OCI-M2 (cell line): ENCODE results near the gene SPI1.
"Not testable (repeated sequence)": the region's sequence is repeated elsewhere in the genome, so short reads cannot be mapped to it uniquely, and the experiment has no call there.

ENCODE experiments used
- DNase-seq: peaks from one replicate; lab custom pipeline; 2025; ENCODE audit not compliant: unreplicated experiment; lab: John Stamatoyannopoulos, UW

SPI1 gene

DNA sequence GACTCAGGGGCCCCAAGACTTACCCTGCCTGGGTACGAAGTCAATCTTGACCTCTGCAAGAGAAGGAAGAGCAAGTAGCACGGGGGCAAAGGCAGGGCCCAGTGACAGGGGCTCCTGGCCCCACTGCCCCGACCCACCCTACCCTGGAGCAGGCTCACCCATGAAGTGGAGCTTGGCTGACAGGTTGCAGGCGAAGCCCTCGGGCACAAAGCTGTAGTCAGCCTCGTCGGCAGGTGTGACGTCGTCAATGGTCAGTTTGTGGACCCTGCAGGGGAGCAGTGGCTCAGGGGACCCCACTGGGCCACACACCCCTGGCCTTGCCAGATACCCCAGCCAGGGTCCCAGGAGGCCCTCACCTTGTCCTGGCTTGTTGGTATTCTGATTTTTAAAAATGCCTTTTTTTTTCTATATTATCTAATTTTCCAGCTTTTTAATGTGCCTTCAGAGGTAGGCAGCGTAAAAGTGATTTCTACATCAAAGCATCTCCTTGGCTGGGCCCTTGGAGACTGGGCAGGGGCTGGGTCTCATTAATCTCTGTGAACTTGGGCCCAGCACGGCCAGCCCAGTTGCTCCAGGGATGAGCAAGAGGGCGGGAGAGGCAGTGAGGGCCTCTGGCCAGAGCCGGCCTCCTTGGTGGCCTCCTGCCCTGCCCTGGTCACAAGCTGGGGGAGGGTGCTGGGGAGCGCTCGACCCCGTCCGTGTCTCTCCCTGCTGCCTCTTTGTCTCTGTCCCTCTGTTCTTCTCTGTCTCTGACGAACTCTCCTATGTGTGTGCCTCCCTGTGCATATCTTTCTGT, 37.2 kb downstream of the SPI1 start:
- no peak for DNase-seq

DNA sequence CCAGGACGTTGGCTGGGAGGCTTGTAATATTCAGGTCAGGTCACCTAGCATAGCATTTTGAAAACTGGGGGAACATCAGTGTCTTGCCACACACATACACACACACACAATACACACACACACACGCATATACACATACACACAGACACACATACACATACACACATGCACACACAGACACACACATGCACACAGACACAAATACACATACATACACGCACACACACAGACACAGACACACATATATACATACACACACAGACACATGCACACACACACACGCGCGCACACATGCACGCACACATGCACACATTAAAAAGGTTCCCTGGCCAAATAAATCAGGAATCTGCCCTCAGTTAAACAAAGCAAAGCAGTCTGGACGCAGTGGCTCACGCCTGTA, 38.3 kb downstream of the SPI1 start:
- DNase-seq = no peak

DNA sequence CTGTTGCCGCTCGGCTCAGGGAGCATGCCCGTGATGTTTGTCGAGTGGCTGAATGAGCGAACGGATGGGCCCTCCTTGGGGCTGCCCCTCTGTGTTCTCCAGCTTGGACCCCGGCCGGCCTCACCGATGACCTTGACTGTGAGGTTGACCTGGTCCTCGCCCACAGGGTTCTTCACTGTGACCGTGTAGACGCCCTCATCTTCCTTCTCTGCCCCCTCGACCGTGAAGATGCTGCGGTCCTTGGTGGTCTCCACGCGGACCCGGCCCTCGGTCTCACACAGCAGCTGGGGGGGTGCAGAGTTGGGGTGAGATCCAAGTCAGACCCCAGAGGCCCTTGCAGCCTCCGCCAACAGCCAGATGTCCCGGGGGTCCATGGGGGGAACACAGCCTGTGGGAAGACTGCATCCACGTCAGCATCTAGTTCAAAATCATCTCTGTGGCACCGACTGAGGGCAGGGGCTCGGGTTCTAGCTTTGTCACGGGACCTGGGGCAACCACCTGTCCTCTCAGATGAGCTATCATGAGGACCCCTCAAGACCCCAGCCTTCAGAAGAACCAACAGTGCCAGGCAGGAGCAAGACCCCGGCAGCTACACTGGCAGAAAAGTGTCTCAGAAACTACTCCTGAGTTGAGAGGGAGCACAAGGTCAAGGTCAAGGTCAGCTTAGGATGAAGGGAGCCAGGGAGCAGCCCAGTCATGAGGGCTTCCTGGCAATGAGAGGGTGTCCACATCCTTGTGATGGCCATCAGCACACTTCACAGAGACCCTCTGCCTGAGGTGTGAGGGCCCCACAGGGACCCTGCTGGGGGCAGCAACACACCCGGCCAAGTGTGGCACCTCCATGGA, 39.7 kb downstream of the SPI1 start:
- DNase-seq = no peak

DNA sequence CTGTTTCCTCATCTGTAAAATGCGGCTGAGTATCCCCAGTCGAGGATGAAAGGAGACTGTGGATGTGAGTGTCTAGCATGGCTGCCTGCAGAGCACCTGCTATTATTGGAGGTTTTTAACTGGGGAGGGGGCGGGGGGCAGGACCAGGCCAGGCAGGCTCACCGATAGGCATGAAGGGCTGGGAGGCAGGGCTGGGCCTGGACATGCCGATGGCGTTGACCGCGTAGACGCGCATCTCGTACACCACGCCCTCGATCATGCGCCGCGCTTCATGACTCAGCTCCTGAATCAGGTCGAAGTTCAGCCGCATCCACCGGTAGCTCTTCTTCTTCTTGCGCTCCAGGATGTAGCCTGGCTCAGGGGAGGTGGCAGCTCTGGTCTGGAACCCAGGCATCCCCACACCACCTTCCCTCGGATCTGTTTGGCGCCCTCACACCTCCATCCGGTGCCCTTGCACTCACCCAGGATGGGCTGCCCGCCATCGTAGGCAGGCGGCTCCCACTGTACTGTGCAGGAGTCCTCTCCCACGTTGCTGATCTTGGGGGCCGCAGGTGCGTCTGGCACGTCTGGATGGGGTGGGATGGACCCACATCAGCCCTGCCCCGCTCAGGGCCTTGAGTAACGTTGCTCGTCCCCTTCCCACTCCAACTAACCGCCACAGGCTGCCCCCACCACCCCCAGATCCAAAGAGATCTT, 41.0 kb downstream of the SPI1 start:
- DNase-seq = no peak

DNA sequence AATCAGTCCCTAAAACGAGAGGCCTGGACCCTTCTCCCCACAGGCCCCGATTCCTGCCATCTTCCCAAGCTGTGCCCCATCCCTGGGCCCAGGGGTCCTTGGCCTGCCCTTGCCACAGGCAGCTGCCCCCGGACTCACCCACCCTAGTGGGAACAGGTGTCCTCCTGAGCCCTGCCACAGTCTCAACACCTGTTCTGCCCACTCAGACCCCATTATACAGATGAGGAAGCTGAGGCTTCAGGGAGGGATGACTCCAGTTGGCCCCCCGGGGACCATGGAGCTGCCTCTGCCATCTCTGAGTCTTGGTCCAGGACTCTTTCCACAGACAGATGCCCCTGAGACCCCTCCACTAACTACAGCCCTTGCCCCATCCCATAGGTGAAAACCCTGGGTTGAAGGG, 41.8 kb downstream of the SPI1 start:
- no peak for DNase-seq

DNA sequence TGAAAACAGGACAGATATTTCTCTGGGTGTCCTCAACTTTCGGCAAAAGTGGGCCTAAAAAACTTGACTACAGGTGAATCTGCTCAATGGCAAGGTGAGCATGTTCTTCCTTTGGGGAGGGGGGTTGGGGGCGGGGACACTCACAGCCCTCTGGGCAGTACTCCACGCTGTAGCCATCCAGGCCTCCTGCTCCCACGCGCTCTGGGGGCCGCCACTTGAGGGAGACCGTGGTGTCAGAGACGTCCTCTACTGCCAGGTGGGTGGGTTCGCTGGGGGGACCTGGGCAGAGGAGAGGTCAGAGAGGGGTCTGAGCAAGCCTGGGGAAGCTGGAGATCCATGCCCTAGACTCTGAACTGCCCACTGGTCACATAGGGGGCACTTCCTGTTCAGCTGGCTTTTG, 42.6 kb downstream of the SPI1 start:
- DNase-seq = no peak

DNA sequence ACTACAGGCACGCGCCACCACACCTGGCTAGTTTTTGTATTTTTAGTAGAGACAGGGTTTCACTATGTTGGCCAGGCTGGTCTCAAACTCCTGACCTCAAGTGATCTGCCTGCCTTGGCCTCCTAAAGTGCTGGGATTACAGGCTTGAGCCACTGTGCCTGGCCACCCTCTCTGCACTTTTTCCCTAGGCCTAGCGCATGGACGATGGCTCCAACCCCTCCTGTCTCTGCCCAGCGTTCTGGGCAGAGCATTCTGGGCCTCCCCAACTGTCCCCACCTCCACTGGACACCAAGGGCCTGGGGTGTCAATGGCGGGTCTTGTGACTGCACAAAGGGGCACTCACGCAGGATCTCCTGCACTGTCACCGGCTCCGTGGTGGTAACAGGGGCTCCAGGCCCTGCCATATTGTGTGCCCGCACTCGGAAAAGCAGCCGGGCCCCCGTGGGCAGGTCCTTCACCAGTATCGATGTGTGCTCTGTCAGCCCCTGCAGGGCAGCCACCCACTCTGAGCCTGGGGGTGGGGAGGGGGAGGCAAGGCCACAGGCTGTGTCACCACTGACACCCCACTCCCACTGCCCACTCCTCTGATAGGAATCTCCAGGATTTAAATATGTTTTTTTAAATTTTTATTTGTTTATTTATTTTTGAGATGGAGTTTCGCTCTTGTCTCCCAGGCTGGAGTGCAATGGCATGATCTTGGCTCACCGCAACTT, 43.5 kb downstream of the SPI1 start:
- not testable (repeated sequence) for DNase-seq

DNA sequence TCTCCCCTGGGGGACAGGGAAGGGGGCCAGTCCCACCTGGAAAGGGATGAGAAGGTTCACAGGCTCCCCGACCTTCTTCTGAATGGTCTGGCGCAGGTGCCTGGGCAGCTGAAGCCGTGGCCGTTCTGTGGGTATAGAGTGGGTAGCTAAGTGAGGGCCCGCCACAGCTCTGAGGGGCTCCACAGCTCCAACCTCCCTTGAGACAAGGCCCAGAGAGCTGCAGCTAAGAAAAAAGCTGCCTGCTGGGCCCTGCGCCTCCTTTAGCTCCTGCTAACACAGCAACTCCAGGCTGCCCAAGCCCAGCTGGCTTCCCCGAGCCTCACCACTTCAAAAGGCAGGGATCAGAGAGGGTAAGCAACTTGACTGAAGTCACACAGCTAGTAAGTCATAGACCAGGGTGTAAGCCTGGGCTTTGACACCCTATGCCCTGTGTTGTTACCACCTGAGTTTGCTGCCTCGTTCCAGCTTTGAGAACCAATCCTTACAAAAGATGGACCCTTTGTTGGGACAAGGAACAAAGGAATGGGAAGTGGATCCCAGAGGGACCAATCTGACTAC, 44.4 kb downstream of the SPI1 start:
- DNase-seq = no peak

DNA sequence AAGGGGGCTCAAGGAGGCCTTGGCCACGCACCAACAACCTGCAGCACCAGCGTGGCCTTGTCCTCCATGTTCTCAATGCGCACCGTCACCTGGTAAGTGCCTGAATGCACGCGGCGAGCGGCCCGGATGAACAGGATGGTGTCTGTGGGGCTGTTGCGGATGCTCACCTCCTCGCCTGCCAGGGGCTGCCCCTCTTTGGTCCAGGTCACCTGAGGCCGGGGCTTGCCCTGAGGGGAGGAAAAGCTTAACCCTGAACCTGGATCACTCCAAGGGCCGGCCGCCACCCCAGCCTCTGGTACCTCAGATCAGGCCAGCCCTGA, 44.9 kb downstream of the SPI1 start:
- DNase-seq = no peak

DNA sequence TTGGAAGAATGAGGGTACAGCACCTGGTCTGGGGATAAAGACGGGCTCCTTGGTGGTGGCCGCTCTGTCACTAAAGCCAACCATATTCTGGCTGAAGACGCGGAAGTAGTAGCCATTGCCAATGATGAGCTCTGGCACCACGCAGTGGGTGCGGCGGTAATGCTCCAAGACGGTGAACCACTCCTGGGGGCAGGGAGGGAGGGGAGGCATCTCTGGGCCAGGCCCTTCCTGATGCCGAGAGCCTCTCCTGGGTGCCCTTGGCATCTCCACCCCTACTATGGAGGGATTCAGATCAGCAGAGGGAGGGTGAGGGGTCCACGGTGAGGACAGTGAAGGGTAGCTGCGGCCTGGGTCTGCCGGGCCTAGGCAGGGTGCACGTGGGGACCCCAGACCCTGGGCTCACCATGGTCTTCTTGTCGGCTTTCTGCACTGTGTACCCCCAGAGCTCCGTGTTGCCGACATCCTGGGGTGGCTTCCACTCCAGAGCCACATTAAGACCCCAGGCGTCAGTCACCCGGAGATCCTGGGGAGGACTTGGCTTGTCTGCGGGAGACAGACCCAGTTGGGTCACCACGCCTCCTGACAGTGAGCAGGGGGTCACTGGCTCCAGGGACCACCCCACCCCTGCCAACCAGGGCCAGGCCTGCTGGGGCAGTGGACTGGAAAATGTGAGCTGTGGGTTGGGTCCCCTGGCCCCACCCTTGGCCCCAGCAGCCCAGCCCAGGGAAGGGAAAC, 45.4 kb downstream of the SPI1 start:
- no peak for DNase-seq

DNA sequence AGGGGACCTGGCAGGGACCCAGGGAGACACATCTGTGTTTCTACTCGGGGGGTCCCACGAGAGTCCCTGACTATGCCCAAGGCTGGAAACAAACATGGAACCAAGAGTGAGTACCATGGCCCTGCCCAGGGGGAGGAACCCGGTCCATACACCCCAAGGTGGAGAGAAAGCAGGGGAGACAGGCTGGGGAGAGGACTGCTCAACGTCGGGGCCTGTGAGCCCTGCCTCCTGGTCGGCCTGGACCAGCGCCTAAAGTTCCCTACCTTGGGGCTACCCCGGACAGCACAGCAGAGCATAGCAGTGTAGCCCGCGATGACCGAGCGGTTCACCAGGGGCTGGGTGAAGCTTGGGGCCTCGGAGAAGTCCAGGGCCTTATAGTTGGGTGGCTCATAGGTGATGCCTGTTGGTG, 46.0 kb downstream of the SPI1 start:
- DNase-seq = no peak

DNA sequence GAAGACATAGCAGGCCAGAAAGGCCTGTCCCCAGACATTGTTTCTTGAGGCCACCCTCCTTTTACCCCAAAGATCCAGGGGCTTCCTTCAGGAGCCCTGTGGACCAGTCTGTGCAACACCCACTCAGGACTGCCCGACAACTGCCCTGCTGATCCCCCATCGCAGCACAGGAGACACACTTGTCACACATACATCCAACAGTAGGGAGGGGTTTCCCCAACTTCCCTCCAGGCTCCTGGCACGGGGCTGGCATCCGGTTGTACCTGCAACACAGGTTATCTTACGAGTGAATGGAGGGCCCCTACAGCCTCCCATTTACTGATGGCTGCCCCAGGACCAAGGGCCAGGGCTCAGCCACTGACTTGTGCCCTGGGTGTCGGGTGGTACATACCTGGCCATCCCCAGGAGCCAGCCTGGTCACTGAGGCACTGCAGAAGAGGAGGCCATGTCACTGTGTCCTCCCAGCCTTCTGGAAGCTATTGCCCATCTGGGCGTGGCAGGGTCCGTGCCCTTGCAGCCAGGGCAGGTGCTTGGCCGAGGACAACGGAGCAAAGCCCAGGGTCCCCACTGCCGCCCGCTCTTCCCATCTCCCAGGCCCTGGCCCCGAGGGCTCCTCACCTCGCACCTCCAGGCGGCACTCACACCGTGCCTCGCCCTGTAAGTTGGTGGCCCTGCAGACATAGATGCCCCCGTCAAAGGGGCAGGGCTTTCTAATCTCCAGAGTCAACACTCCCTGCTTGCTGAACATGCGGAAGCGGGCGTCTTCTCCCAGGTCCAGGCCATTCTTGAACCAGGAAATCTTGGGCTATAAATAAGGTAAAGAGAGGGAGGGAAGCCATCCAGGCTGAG, 46.7 kb downstream of the SPI1 start:
- no peak for DNase-seq

DNA sequence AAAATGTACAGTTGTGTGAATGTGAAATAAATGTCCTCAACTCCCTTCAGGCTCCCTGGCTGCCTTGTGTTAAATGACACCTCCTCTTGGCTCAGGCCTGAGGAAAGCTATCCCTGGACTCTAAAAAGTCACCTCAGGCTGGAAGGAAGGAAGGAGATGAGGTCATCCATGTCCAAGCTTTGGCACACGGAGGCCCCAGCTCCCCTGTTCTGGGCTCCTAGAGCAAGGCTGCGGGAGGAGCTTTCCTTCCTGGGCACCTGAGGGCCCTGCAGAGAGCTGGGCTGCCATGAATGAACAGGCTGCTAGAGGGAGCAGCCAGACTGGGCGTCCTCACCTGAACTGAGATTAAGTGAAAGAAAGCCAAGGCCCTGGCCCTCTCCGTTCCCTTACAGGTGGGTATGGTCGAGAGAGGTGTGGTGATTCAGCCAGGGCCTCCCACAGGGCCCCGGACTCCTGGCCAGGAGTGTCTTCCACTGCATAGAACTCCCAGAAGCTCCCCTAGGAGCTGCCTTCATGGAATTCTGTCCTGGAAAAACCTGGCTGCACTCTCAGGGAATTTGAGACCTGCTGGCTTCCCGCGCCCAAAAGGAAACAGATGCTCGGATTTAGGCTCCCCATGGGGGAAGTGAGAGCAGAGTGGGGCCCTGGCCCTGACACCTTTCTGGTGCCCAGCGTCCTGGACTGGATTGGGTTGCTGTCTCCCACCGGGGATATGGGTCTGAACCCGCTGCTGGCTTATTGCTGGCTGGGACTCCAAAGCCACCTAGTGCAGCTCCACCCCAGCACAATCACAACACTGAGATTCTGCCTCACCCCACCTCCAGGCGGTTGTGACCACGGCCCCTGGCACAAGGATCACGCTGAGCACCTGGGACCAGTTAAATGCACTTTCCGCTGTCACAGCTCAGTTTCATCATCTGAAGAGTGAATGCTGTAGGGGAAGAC, 48.1 kb downstream of the SPI1 start:
- DNase-seq = no peak

DNA sequence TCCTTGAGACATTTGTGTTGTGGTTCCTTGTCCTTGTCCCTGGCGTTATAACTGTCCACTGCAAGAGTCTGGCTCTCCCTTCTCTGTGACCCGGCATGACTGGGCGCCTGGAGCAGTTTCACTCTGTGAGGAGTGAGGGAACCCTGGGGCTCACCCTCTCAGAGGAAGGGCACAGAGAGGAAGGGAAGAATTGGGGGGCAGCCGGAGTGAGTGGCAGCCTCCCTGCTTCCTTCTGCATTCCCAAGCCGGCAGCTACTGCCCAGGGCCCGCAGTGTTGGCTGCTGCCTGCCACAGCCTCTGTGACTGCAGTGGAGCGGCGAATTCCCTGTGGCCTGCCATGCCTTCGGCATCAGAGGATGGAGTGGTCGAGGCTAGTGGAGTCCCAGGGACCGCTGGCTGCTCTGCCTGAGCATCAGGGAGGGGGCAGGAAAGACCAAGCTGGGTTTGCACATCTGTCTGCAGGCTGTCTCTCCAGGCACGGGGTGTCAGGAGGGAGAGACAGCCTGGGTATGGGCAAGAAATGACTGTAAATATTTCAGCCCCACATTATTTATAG, 48.8 kb downstream of the SPI1 start:
- no peak for DNase-seq

DNA sequence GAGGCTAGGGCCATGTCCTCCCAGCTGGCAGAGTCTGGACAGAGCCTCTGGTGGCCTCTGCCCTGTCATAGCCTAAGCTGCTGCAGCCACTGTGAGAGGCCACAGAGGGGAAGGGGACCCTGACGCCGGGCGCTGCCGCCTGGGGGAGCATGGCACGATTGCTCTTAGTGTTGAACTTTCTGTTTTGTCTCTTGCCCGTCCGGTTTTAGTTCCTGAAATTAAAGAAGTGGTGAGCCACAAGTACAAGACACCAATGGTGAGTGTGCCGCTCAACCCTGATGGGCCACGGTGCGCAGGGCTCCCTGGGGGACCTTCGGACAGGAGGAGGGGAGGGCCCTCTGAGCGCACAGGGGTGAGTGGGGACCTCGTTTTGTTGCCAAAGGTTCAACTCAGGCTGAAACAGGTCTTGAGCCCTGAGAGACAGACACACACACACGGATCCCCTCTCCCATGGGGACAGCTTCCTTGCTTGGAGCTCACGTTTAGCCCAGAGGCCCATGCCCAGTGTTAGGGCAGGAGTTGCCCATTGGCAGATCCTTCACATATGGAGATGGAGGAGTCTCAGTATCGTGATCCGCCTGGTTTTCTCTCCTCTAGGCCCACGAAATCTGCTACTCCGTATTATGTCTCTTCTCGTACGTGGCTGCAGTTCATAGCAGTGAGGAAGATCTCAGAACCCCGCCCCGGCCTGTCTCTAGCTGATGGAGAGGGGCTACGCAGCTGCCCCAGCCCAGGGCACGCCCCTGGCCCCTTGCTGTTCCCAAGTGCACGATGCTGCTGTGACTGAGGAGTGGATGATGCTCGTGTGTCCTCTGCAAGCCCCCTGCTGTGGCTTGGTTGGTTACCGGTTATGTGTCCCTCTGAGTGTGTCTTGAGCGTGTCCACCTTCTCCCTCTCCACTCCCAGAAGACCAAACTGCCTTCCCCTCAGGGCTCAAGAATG, 49.6 kb downstream of the SPI1 start:
- DNase-seq = no peak

DNA sequence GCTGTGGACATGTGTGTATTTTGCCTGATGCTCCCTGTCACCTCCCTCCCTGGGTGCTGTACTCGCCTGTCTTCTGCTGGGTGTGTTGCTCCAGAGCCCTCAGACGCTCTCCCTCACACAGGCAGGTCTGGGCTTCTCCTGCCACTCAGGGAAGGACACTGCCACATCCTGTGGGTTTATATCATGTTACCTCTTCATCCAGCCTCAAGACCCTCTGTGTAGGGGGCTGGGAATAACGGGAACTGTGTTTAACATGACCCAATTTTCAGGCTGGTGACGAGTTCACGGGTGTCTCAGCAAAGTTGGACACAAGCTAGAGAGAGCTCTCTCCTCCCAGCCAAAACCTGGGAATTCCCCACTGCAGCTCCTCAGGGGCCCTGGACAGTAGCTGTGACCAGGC, 50.4 kb downstream of the SPI1 start:
- DNase-seq = no peak

DNA sequence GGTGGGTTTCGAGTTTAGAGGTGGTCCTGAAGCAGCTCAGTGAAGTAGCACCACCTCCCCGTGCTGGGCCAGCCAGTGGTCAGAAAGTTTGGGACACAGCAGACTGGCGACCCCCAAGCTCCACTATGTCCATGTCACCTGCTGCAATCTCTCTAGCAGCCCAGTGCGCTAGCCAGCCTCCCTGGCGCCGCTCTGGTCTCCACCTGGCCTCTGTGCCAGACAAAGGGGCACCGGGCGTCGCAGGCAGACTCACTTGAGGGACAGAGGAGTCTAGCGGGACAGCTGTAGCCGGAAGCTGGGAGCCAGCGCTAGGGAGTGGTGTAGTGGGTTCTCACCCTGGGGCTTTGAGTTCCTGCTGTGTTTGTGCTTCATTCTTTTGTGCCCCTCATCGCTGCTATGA, 51.3 kb downstream of the SPI1 start:
- DNase-seq = no peak
